ENCODE results near the gene USH1C.

DNA sequence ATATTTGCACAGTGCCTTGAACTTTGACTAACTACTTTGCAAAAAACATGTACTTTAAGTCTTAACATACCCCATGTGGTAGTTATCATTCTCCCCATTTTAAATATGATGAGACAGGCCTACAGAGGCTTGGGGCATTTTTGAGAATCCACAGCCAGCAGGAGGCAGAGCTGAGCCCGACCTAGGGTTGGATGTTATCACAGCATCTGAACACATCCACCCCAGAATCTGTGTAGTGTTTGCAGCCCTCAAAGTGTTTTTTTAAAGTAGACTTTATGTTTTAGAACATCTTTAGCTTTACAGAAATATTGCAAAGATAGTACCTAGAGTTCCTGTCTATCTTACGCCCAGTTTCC lies 20.4 kb upstream of the USH1C start:
- TF ChIP-seq CTCF (IDR thresholded peaks at IDR 0.05) (no peak), POLR2A (IDR thresholded peaks at IDR 0.05) (no peak)

Measured in body of pancreas (tissue), 4 donors.